Activated CD8-positive, alpha-beta memory T cell treated with anti-CD3 and anti-CD28 coated beads for 24 hours (primary cell): Measurements from ENCODE around the gene MAS1L.
"Not testable (repeated sequence)": the region's sequence is repeated elsewhere in the genome, so short reads cannot be mapped to it uniquely, and the experiment has no call there.

Source experiments
- DNase-seq: peaks from one replicate; pipeline ENCODE4 v3.0.0-alpha.2; 2020

The MAS1L gene

DNA sequence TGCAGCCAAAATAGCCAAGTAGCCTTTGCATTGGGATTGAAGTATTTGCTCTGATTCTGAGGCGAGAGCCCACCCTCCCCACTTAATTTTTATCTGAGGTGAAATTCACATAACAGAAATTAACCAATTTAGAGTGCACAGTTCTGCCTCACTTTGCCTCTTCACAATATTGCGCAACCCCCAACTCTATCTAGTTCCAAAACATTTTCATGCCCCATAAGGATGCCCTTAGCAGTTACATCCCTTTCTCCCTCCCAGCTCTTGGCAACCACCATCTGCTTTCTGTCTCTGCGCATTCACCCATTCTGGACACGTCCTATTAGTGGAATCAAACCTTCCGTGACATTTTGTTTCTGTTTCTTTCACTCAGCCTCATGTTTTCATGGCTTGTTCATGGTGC, 9.0 kb downstream of the MAS1L start:
- DNase-seq: no peak

DNA sequence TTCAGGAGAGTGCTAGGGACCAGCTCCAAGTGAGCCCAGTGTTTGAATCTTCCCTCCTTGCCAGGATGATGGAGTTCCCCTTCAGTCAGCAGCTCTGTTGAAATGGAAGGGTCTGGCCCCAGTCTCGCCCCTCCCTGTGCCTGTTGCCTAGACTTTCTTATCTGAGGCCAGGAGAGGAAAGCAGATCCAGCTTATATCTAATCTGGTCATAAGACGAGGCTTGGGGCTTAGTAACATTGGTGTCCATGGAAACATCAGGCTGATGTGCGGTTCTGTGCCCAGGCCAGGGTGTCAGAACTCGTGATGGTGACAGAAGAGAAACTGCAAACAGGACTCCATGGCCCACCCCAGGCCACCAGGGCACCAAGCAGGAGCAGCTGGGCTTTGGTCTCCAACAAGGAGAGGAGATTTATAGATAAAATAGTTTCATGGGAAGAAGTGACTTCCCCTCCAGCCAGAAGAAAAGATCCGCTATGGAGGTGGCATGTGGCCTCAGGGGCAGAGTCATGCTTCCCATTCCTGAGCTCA, 9.8 kb downstream of the MAS1L start:
- no peak for DNase-seq

DNA sequence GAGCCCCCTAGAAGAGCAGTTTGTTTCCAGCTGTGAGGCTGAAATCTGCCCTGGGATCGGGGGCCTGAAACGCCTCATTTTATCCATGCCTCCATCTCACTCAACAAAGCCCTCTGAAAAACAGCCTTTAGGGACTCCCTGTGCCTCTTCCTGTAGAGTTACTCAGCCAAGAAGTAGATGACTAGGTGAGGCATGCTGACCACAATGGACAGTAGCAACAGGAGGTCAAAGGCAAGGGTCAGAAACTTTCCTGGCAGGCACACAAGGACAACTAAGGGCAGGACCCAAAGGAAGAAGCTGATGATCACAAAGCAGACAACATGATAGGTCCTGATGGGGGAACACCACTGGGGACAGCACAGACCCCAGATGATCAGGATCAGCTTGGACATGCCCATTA, 12.8 kb downstream of the MAS1L start:
- DNase-seq: no peak

DNA sequence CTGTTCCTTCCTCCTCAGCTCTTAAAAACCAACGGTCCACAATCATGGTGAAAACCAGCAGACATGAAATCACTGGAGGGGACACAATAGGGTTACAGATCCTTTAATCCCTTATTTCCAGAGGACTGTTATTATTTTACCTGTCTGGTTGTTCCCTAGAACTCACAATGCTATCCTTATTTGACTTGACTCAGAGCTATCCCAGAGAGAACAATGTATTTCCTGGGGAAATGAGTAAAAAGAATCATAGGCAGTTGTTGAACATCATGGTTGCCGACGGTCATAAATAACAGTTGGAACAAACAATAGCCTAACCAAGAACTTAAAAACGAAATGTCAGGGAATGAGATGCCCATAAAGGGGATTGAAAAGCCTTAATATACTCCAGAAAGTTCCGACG, 21.5 kb downstream of the MAS1L start:
- no peak for DNase-seq

DNA sequence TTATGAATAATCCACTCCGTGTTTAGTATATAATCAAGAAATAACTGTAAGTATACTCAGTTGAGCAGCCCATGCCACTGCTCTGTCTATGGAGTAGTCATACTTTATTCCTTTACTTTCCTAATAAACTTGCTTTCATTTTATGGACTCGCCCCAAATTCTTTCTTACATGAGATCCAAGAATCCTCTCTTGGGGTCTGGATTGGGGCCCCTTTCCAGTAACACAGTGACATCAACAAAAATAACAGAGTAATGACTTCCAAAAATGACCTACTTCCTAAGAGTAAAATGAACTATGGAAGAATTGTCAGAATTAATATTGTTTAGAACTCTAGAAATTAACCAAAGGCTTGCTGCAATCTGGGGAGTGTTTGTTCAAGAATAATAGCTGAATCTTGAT, 22.0 kb downstream of the MAS1L start:
- no peak for DNase-seq

DNA sequence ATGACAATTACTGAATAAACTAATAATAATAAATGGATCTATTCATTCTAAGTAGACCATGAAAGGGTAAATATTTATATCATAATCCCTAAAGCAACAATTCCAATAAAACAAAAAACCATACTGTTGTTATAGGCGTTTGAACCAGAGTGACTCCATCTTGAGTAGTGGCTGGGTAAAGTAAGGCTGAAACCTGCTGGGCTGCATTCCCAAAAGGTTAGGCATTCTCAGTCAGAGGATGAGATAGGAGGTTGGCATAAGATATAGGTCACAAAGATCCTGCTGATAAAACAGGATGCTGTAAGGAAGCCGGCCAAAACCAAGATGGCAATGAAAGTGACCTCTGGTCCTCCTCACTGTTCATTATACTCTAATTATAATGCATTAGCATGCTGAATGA, 22.5 kb downstream of the MAS1L start:
- no peak for DNase-seq

DNA sequence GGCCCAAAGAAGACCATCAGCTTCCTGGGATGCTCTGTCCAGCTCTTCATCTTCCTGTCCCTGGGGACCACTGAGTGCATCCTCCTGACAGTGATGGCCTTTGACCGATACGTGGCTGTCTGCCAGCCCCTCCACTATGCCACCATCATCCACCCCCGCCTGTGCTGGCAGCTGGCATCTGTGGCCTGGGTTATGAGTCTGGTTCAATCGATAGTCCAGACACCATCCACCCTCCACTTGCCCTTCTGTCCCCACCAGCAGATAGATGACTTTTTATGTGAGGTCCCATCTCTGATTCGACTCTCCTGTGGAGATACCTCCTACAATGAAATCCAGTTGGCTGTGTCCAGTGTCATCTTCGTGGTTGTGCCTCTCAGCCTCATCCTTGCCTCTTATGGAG, 25.7 kb downstream of the MAS1L start:
- no peak for DNase-seq

DNA sequence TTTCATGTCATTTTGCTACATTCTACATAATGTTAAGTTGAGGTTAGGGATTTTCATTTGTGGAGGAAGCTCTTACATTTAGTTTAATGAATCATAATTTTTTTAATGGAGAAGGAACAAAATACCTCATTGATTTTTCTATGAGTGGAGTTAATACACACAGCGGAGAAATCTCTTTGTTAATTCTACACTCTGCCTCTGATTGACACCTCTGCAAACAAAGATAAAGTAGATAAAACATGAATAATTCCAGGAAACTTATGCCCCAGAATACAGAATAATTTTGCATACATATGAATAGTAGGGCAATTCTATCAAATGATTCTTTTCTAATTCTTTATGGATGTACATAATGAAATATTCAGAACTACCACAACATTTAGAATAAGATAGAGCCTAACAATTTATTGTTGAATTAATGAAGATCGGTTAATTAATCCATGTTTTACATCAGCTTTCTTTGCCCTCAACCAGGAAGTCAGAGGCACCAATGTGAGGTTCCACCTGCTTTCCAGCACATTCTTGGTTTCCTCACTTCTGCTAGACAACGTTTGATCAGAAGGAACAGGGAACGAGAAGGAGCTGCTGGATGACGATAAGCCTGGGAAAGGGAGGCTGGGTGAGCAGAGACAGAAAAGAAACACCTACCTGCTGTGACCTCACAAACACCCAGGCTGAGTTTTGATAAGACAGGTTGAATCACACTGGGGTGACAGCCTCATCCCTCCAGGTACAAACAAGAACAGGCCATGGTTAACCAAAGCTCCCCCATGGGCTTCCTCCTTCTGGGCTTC, 26.5 kb downstream of the MAS1L start:
- no peak for DNase-seq

DNA sequence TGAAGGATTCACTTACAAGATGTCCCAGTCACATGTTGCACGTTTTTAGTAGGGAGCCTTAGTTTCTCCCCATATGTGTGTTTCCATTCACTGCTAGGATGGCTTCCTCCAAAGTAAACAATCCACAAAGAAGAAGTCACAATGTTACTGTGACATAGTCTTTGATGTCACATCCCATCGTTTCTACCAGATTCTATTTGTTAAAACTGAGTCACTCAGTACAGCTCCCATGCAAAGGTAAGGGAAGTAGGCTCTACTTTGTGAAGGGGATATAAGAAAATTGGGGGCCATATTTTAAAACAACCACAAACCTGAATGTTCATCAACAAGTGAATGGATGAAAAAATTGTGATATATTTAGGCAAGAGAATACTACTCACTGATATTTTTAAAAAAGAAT, 30.8 kb downstream of the MAS1L start, which contains the start of the genes OR11A1 and OR2H1:
OR11A1 (minus strand) TSS at position 101 of the 400 bp plus-strand sequence. CDS start 29,430 bp downstream, outside the sequence.
OR2H1 (plus strand) TSS at position 185 of the 400 bp plus-strand sequence. CDS start 4,615 bp downstream, outside the sequence.
- DNase-seq: no peak

DNA sequence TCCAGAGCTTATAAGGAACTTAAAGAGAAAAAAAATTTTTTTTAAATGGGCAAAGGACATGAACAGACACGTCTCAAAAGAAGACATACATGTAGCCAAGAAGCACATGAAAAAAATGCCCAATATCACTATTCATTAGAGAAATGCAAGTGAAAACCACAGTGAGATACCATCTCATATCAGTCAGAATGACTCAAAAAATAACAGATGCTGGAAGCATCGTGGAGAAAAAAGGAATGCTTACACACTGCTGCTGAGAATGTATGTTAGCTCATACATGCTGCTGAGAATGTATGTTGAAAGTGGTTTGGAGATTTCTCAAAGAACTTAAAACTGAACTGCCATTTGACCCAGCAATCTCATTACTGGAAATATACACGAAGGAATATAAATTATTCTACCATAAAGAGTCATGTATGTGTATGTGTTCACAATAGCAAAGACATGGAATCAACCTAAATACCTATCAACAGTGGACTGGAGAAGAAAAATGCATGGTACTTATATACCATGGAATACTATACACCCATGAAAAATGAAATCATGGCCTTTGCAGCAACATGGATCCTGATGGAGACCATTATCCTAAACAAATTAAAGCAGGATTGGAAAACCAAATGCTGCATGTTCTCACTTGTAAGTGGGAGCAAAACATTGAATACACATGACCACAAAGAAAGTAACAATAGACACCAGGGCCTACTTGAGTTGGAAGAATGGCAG, 36.1 kb downstream of the MAS1L start:
- DNase-seq: no peak

DNA sequence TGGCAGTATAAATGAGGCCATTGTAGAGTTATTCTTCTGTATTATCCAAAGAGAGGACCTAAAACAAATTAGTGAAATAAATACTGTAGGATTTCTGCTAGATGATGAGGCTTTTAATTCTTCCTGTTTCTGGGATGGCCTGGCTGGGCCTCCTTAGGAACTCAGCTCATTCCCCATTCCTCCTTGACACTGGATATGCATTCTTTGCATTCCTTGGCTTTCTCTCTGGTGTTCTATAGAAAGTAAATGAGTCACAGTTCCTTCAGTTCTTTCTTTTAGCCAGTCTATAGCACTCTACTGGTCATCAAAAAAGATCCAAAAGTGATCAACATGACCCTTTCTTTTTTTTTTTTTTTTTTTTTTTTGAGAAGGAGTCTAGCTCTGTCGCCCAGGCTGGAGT, 40.1 kb downstream of the MAS1L start:
- no peak for DNase-seq

DNA sequence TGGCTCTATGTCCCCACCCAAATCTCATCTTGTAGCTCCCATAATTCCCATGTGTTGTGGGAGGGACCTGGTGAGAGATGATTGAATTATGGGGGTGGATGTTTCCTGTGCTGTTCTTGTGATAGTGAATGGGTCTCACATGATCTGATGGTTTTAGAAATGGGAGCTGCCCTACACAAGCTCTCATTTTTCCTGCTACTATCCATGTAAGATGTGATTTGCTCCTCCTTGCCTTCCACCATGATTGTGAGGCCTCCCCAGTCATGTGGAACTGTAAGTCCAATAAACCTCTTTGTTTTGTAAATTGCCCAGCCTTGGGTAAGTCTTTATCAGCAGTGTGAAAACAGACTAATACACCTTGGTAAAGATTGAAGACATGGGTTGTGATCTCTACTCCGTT, 43.7 kb downstream of the MAS1L start:
- DNase-seq: not testable (repeated sequence)

DNA sequence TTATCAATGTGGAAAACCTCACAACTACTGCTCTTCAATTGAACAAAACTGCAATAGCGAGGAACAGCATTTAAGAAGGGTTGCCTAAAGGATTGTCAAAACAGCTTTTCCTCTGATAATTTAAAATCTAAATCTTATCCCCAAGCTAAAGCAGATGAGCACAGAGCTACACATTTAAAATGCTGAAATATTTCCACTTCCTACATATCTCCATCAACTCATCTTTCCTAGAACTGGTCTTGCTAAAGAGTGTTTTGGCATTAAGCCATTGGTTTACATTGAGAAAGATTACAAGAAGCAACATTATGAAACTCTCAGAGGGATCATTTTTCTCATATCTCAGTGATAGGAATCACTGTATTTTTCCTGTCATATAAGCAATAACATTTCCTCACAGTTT, 45.0 kb downstream of the MAS1L start:
- no peak for DNase-seq

DNA sequence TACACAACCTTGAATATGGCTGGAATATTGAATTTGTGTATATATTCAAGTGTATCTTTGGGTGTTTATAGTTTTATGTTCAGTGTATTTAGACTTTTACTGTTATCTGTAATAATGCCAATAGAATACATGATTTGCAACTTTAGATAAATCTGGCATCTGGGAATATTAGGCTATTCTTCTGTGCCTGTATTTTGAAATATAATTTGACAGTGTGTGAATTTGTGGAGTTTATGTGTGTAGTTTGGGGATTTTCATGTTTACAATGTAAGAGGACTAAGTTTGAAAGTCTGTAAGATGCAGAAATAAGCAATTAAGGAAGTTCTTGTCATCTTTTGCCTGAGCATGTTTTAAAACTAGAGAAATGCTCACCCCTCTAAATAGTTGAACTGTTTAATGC, 48.8 kb downstream of the MAS1L start, which contains the start of gene OR10C1:
OR10C1 (plus strand) TSS at position 301 of the 400 bp plus-strand sequence. CDS start 710 bp downstream, outside the sequence.
- no peak for DNase-seq

DNA sequence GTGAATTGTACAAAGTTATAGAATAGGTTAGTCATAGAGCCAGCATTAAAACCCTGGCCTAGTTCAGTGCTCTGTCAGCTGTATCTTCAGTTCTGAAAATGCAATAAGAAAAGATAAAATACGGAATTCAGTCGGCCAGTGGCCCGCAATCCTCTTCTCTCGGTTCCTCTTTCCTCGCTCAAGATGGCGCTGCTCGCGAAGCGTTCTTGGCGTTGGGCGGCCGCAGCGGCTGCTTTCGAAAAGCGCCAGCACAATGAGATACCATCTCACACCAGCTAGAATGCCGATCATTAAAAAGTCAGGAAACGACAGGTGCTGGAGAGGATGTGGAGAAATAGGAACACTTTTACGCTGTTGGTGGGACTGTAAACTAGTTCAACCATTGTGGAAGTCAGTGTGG, 51.0 kb downstream of the MAS1L start:
- not testable (repeated sequence) for DNase-seq
